Keratinocyte (primary cell): ENCODE results near the gene TARBP1. TPM values are rescaled to one million over a fixed set of nuclear protein-coding genes. Genes with fewer than 3 reads are reported as not detected.

Experiments used
- DNase-seq: peaks from one replicate; pipeline ENCODE4 v3.0.0-alpha.2; 2011; ENCODE audit warnings: low read depth, missing footprints, low spot score
- FAIRE-seq: peaks from 2 replicates; lab custom pipeline; 2011; peaks lifted over from hg19 to GRCh38; lab: Jason Lieb, UNC
- H2AFZ ChIP-seq: 2 replicates; pipeline ENCODE4 v1.6.0; 2012; ENCODE audit warnings: low read length, control low read depth, inconsistent platforms; ENCODE audit not compliant: control insufficient read depth
- H3K27ac ChIP-seq: 2 replicates; pipeline ENCODE4 v1.5.1; 2011; ENCODE audit warnings: low read length; ENCODE audit not compliant: control insufficient read depth, insufficient read depth
- H3K27me3 ChIP-seq: 3 replicates; pipeline ENCODE4 v1.6.0; 2011; ENCODE audit warnings: low read length; ENCODE audit not compliant: control insufficient read depth, insufficient read depth; ENCODE audit errors: extremely low read depth
- H3K36me3 ChIP-seq, 2 experiments: 2 replicates in 1 of 2; 3 replicates in 1 of 2; pipeline ENCODE4 v1.5.1; 2011; ENCODE audit warnings: low read length in 2 of 2, mild to moderate bottlenecking in 1 of 2; ENCODE audit not compliant: control insufficient read depth in 2 of 2, insufficient read depth in 2 of 2; ENCODE audit errors: extremely low read depth in 1 of 2
- H3K4me1 ChIP-seq: 3 replicates; pipeline ENCODE4 v1.5.1; 2011; ENCODE audit warnings: low read length; ENCODE audit not compliant: control insufficient read depth, insufficient read depth; ENCODE audit errors: extremely low read depth
- H3K4me2 ChIP-seq: 3 replicates; pipeline ENCODE4 v1.6.0; 2011; ENCODE audit warnings: low read depth, low read length; ENCODE audit not compliant: control insufficient read depth, insufficient read depth; ENCODE audit errors: extremely low read depth
- H3K4me3 ChIP-seq, 3 experiments: fragments of 200-600 bp in 1 of 3; sonication (generic) in 1 of 3; 2 replicates in 2 of 3; 3 replicates in 1 of 3; pipeline ENCODE4 v1.5.1; 2011 to 2016; ENCODE audit warnings: low read length in 3 of 3, mild to moderate bottlenecking in 3 of 3, control low read depth in 2 of 3, inconsistent platforms in 1 of 3, low read depth in 1 of 3, mixed read lengths in 1 of 3, mixed run types in 1 of 3, moderate library complexity in 1 of 3; ENCODE audit not compliant: control insufficient read depth in 2 of 3, insufficient read depth in 2 of 3; ENCODE audit errors: extremely low read depth in 1 of 3
- H3K79me2 ChIP-seq: 2 replicates; pipeline ENCODE4 v1.6.0; 2012; ENCODE audit warnings: low read length; ENCODE audit not compliant: control insufficient read depth, insufficient read depth
- H3K9ac ChIP-seq: 3 replicates; pipeline ENCODE4 v1.6.0; 2011; ENCODE audit warnings: low read length; ENCODE audit not compliant: control insufficient read depth, insufficient read depth; ENCODE audit errors: extremely low read depth
- H3K9me1 ChIP-seq: 3 replicates; pipeline ENCODE4 v1.6.0; 2011; ENCODE audit warnings: low read length; ENCODE audit not compliant: control insufficient read depth, insufficient read depth; ENCODE audit errors: extremely low read depth
- H3K9me3 ChIP-seq: 2 replicates; pipeline ENCODE4 v1.5.1; 2012; ENCODE audit warnings: low read depth, low read length; ENCODE audit not compliant: control insufficient read depth
- H4K20me1 ChIP-seq: 3 replicates; pipeline ENCODE4 v1.6.0; 2011; ENCODE audit warnings: low read length; ENCODE audit not compliant: control insufficient read depth, insufficient read depth; ENCODE audit errors: extremely low read depth
- EZH2 ChIP-seq: IDR thresholded peaks from one replicate; pipeline ENCODE4 v1.6.1; 2012; ENCODE audit warnings: inconsistent platforms, mild to moderate bottlenecking, low read length, moderate library complexity
- dilution Hi-C: fragments of 300-500 bp; cut with MboI; formaldehyde crosslinking; loops from one replicate; pipeline ENCODE4 v1.7.0; 2020; ENCODE audit warnings: low sequenced_read_pairs; ENCODE audit not compliant: extremely low pct_ligation_motif_present
- polyA plus RNA-seq, 5 experiments: library from polyadenylated mRNA; depleted of rRNA in 3 of 5; stranded (reverse) in 3 of 5; stranded (forward) in 1 of 5; unstranded in 1 of 5; fragments of >200 nt; gene quantifications; 1 replicate in 1 of 5; 2 replicates in 3 of 5; 3 replicates in 1 of 5; pipeline versions ENCODE4 v1.2.1 to v1.2.3, GENCODE V29; 2011 to 2012; ENCODE audit warnings: missing spikeins in 2 of 5, low read depth in 1 of 5, low replicate concordance in 1 of 5
- TF ChIP-seq, protein P1 (sequence below), 3 experiments: IDR thresholded peaks in 1 of 3; conservative IDR thresholded peaks in 1 of 3; optimal IDR thresholded peaks in 1 of 3; 2 replicates in 2 of 3; 3 replicates in 1 of 3; pipeline versions ENCODE3 to v1.5.1; 2011; ENCODE audit warnings: low read length in 3 of 3, mild to moderate bottlenecking in 3 of 3, moderate library complexity in 2 of 3, control low read depth in 1 of 3, inconsistent platforms in 1 of 3; ENCODE audit not compliant: insufficient read depth in 2 of 3; ENCODE audit errors: extremely low read depth in 1 of 3

Gene TARBP1
- polyA plus RNA-seq, 1 donor (not counting 4 experiments of a cell fraction or from before 2014, with no cell fraction given), result 28.7 TPM

DNA sequence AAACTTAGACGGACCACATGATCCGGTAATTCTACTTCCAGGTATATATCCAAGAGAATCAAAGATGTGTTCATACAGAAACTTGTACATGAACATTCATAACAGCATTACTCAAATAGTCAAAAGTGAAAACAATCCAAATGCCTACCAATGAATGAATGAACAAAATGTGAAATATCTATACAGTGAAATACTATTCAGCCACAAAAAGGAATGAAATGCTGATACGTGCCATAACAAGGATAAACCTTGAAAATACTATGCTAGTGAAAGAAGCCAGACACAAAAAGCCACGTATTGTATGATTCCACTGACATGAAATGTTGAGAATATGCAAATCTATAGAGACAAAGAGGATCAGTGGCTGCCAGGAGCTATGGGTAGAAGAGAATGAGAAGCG is 18.3 kb downstream of the TARBP1 start:
- TF ChIP-seq EZH2, result no peak
- TF ChIP-seq, protein P1, sequence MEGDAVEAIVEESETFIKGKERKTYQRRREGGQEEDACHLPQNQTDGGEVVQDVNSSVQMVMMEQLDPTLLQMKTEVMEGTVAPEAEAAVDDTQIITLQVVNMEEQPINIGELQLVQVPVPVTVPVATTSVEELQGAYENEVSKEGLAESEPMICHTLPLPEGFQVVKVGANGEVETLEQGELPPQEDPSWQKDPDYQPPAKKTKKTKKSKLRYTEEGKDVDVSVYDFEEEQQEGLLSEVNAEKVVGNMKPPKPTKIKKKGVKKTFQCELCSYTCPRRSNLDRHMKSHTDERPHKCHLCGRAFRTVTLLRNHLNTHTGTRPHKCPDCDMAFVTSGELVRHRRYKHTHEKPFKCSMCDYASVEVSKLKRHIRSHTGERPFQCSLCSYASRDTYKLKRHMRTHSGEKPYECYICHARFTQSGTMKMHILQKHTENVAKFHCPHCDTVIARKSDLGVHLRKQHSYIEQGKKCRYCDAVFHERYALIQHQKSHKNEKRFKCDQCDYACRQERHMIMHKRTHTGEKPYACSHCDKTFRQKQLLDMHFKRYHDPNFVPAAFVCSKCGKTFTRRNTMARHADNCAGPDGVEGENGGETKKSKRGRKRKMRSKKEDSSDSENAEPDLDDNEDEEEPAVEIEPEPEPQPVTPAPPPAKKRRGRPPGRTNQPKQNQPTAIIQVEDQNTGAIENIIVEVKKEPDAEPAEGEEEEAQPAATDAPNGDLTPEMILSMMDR (optimal IDR thresholded peaks at IDR 0.05 in 1 of 3, IDR thresholded peaks at IDR 0.05 in 1 of 3, conservative IDR thresholded peaks at IDR 0.05 in 1 of 3; ENCODE audit: extremely low read depth in 1 of 3, insufficient read depth in 2 of 3, low read length in 3 of 3), result no peak
- Histone ChIP-seq H3K27me3 (no peaks in the 10 kb centered on the region), H3K27ac (no peak overlapping the region), H3K4me3 (no peak overlapping the region), H3K9me1 (no peaks in the 10 kb centered on the region), H3K36me3 (peaks cover 1 to 3% of the 10 kb centered on the region in 2 experiments), H3K4me1 (no peaks in the 10 kb centered on the region), H3K79me2 (no peaks in the 10 kb centered on the region), H2AFZ (no peak overlapping the region), H3K4me2 (no peak overlapping the region), H3K9ac (no peak overlapping the region), H4K20me1 (no peaks in the 10 kb centered on the region), H3K9me3 (no peaks in the 10 kb centered on the region)
- dilution Hi-C loops, result no loop called here
- DNase-seq (no peak), FAIRE-seq (no peak)

DNA sequence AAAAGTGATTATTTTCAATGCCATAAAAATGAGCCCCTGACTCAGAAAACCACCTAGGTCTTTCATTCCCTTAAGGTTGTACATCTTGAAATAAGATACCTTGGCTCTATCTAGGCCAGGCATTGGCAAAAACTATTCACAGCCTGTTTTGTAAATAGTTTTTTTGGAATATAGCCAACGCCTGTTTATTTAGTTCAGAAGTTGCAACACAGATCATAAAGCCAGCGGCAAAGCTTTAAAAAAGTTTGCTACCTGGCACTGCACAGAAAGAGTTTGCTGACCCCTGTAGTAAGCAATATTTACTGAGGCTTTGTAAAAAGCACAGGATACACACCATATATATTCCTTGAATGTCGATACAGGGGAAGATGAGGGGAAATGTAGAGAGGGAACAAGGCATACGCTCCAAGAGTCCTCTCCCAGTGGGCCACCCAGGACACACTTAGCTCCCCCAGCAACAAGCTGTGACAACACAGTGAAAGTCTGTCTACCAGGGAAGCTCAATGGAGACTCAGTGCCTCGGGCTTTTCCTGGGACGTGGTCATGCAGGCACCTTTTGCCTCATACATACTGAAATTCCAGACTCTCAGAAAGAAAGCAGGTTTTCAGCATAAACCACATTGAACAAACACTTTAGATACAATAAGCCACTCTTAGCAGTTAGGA is 20.5 kb downstream of the TARBP1 start:
- no peak overlapping the region for H2AFZ ChIP-seq
- H3K9ac ChIP-seq, result no peak overlapping the region
- no peaks in the 10 kb centered on the region for H3K27me3 ChIP-seq
- H3K4me2 ChIP-seq, result no peak overlapping the region
- FAIRE-seq, result no peak
- H3K4me1 ChIP-seq, result no peaks in the 10 kb centered on the region
- H3K79me2 ChIP-seq, result no peaks in the 10 kb centered on the region
- H4K20me1 ChIP-seq, result no peaks in the 10 kb centered on the region
- DNase-seq, result no peak
- H3K36me3 ChIP-seq, result peaks cover 0 to 3% of the 10 kb centered on the region in 2 experiments
- no peak overlapping the region for H3K4me3 ChIP-seq
- H3K9me3 ChIP-seq, result no peaks in the 10 kb centered on the region
- no peaks in the 10 kb centered on the region for H3K9me1 ChIP-seq
- H3K27ac ChIP-seq, result no peak overlapping the region
- TF ChIP-seq, protein P1 (optimal IDR thresholded peaks at IDR 0.05 in 1 of 3, IDR thresholded peaks at IDR 0.05 in 1 of 3, conservative IDR thresholded peaks at IDR 0.05 in 1 of 3; ENCODE audit: extremely low read depth in 1 of 3, insufficient read depth in 2 of 3, low read length in 3 of 3), result no peak
- no peak for TF ChIP-seq EZH2
- dilution Hi-C loops, result no loop called here
